GM18867 (cell line): ENCODE data around the gene LRRC31.
A peak's percentile ranks its signal among the peaks of the same experiment; 100 is the strongest.

Source experiments
- ATAC-seq: cut with Tn5 transposase; IDR thresholded peaks from one replicate; pipeline ENCODE4 v1.9.1; 2021; ENCODE audit warnings: mild to moderate bottlenecking, moderate library complexity; ENCODE audit not compliant: unreplicated experiment

LRRC31 gene

GRCh38 chr3:169864270-169864669 lies 5.5 kb downstream of the LRRC31 start:
- ATAC-seq, result no peak

GRCh38 chr3:169863458-169863899 lies 6.3 kb downstream of the LRRC31 start:
- ATAC-seq, result no peak

DNA sequence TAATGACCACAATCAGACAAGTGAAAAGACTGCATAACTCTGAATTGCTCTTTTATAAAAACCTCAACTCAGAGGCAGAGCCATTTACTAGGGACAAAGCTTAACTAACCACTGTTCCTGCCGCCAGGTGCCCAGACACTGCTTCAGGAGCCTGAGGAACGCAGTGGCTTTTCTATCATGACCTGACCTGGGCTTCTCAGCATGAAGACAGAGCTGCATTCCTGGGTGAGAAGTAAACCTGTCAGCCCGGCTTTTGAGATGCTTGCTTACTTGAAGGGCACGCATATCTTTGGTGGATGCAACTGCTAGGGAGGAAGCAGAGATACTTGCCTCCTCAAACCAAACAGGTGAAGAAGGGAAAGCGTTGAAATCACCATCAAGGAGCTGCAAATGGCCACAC lies 7.9 kb downstream of the LRRC31 start:
- no peak for ATAC-seq

GRCh38 chr3:169857811-169858210 lies 11.9 kb downstream of the LRRC31 start:
- no peak for ATAC-seq

GRCh38 chr3:169855514-169855913 lies 14.2 kb downstream of the LRRC31 start:
- no peak for ATAC-seq

- ATAC-seq, result no peak
Measured at GRCh38 chr3:169850618-169851017, 19.1 kb downstream of the LRRC31 start.

- ATAC-seq, result no peak
Measured at GRCh38 chr3:169848741-169849140, 21.0 kb downstream of the LRRC31 start.

- ATAC-seq, result no peak
Measured at GRCh38 chr3:169847896-169848295, 21.8 kb downstream of the LRRC31 start.

GRCh38 chr3:169846458-169847193 lies 23.1 kb downstream of the LRRC31 start:
- ATAC-seq, result peak; percentile 96

DNA sequence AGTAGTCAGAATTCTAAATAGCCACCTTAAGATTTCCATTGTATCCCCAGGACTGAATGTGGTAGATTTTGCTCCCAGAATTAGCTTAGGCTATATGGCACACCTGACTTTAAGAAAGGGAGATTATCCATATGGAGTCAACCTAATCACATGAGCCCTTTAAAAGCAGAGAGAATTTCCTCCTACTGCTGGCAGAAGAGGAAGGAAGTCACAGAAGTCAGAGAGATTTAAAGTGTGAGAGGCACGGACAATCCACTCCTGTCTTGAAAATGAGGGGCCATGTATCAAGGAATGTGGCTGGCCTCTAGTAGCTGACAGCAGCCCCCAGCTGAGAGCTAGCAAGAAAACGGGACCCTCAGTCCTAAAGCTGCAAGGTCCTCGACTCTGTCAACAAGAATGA lies 26.8 kb downstream of the LRRC31 start:
- ATAC-seq, result no peak

- peak; percentile 68 for ATAC-seq
Measured at GRCh38 chr3:169841171-169841570, 28.6 kb downstream of the LRRC31 start.

- no peak for ATAC-seq
Measured at GRCh38 chr3:169838511-169839030, 31.2 kb downstream of the LRRC31 start.

DNA sequence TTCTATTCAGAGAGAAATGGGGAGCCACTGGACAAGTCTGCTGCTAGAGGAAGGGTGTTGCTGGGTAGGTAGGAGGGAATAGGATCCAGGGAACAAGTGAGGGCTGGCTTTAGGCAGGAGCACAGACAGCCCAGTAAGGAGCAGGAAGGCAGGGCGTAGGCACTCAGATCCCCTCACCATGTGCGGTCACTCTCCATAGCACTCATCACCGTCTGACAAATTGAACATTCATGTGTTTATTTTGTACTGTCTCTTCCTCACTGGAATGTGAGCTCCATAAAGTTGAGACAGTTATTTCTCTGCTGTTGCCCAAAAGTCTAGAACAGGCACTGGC lies 32.8 kb downstream of the LRRC31 start:
- ATAC-seq, result no peak

DNA sequence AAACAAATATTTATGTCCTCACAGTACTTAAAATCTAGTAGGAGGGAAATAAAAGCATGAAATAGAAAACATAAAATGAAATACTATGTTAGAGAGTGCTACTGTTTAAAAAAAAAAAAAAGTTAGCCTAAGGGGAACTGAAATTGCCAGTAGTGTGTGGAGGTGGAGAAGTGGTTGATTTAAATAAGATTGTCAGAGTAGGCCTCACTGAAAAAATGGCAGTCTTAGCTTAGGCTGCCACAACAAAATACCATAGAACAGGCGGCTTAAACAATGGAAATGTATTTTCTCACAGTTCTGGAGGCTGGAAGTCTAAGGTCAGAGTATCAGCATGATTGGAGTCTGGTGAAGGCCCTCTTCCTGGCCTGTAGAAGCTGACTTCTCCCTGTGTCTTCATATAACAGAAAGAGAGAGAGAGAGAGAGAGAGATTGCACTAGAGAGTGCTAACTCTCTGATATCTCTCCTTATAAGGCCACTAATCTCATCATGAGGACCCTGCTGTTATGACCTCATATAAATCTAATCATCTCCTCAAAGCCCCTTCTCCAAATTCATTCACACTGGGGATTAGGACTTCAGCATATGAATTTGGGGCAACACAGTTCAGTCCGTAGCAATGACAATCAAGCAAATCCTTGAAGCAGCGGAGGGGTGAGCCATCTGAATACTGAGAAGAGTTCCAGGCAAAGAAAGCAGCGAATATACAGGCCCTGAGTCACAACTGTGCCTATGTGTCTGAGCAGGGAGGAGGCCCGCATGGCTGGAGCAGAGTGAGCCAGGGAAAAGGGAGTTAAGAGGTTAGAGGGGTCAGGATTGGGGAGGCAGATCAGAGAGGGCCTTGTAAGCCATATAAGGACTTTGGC lies 33.4 kb downstream of the LRRC31 start:
- peak; percentile 93 for ATAC-seq

- no peak for ATAC-seq
Measured at GRCh38 chr3:169835533-169835932, 34.2 kb downstream of the LRRC31 start.

GRCh38 chr3:169827712-169828111 lies 42.0 kb downstream of the LRRC31 start:
- no peak for ATAC-seq

- ATAC-seq, result no peak
Measured at GRCh38 chr3:169825316-169825715, 44.4 kb downstream of the LRRC31 start.

GRCh38 chr3:169822983-169823382 lies 46.8 kb downstream of the LRRC31 start:
- no peak for ATAC-seq

DNA sequence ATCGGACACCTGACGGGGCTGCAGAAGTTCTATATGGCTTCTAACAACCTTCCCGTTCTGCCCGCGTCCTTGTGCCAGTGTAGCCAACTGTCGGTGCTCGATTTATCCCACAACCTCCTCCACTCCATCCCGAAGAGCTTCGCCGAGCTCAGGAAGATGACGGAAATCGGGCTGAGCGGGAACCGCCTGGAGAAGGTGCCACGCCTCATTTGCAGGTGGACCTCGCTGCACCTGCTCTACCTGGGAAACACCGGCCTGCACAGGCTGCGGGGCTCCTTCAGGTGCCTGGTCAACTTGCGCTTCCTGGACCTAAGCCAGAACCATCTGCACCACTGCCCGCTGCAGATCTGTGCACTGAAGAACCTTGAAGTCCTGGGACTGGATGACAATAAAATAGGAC lies 47.2 kb downstream of the LRRC31 start:
- ATAC-seq, result no peak

DNA sequence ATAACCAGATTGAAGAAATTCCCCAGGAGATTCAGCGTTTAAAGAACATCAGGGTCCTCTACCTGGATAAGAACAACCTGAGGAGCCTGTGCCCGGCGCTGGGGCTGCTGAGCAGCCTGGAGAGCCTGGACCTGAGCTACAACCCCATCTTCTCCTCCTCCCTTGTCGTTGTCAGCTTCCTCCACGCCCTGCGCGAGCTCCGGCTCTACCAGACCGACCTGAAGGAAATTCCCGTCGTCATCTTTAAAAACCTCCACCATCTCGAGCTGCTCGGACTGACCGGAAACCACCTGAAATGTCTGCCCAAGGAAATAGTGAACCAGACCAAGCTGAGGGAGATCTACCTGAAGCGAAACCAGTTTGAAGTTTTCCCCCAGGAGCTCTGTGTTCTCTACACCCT lies 47.6 kb downstream of the LRRC31 start:
- ATAC-seq, result no peak

DNA sequence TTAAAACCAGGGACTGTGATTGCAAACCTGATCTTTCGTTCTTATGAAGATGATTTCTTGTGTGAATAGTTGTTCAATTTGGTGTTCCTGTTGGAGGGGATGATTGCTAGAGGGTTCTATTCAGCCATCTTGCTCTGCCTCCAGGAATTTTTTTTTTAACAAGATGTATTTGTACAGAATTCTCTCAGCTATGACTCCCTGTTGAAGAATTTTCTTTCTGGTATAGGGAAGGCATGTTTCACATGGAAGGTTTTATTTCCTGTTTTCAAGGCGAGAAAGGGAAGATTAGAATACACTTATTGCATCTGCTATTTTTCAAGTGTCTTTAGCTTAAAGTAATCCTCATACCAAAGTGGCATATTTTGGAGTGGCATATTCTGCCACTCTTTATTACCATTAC lies 51.4 kb downstream of the LRRC31 start:
- ATAC-seq, result no peak

GRCh38 chr3:169815590-169816150 lies 54.1 kb downstream of the LRRC31 start:
- no peak for ATAC-seq
